ENCODE measurements around the gene MYBPC2.

DNA sequence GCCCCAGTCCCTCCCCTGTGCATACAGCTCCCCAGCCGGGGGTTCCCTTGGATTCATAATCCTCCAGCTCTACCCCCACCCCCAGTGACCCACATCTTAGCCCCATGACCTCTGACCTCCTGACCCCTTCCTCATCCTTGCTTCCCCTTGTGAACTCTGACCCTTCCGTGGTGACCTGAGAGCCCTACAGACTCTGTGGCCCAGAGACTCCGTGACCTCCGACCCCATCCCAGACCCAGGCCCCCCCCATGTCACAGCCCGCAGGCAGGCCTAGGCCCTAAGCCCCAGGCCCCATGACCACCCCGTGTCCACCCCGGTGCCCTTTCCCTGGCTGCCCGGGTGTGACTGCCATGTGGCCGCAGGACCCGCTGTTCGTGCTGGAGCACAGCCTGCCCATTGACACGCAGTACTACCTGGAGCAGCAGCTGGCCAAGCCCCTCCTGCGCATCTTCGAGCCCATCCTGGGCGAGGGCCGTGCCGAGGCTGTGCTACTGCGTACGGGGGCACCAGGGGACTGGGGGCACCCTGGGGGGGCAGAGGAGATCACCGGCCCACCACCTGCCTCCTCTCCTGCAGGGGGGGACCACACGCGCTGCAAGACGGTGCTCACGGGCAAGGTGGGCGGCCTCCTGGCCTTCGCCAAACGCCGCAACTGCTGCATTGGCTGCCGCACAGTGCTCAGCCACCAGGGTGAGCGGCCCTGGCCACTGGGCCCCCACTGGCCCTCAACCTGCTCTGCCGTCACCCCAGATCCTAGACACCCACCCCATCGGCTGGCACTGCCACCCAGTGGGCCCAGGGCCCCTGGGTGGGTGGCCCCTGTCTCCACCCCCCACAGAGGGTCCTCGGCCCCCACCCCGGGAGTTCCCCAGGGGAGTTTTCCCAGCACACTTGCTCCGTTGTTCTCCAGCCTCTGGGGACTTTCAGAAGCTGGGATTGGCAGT is 16.4 kb upstream of the MYBPC2 start:
- no peak for TF ChIP-seq EZH2 (IDR thresholded peaks at IDR 0.05; ENCODE audit: insufficient read depth, low read length)
- TF ChIP-seq, protein P1, sequence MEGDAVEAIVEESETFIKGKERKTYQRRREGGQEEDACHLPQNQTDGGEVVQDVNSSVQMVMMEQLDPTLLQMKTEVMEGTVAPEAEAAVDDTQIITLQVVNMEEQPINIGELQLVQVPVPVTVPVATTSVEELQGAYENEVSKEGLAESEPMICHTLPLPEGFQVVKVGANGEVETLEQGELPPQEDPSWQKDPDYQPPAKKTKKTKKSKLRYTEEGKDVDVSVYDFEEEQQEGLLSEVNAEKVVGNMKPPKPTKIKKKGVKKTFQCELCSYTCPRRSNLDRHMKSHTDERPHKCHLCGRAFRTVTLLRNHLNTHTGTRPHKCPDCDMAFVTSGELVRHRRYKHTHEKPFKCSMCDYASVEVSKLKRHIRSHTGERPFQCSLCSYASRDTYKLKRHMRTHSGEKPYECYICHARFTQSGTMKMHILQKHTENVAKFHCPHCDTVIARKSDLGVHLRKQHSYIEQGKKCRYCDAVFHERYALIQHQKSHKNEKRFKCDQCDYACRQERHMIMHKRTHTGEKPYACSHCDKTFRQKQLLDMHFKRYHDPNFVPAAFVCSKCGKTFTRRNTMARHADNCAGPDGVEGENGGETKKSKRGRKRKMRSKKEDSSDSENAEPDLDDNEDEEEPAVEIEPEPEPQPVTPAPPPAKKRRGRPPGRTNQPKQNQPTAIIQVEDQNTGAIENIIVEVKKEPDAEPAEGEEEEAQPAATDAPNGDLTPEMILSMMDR (IDR thresholded peaks at IDR 0.05; ENCODE audit: insufficient read depth, low read depth, low read length): no peak
